ENCODE measurements around the gene KRTAP5-11.
"Not testable (repeated sequence)": the region's sequence is repeated elsewhere in the genome, so short reads cannot be mapped to it uniquely, and the experiment has no call there.

GRCh38 chr11:71603221-71603620, 20.5 kb upstream of the KRTAP5-11 start:
- TF ChIP-seq CTCF (IDR thresholded peaks at IDR 0.05); ZFX (IDR thresholded peaks at IDR 0.05; ENCODE audit: borderline replicate concordance): not testable (repeated sequence)

All from 22Rv1 (cell line).